OCI-LY7 (cell line): ENCODE measurements around the gene TMCO1. TPM values are rescaled to one million over a fixed set of nuclear protein-coding genes. Genes with fewer than 3 reads are reported as not detected.
A peak's percentile ranks its signal among the peaks of the same experiment; 100 is the strongest.
"Not testable (repeated sequence)": the region's sequence is repeated elsewhere in the genome, so short reads cannot be mapped to it uniquely, and the experiment has no call there.

ENCODE experiments used
- BruUV-seq: library from RNA; stranded (reverse); fragments of 400-500 nt; replicated peaks from 2 replicates; lab custom pipeline; 2021; lab: Mats Ljungman, UMichigan
- CTCF ChIA-PET: fragments of 300-600 bp; sonication (Branson Sonifier 250); formaldehyde crosslinking; loops from one replicate; lab custom pipeline; 2022; ENCODE audit warnings: antibody characterized with exemption; ENCODE audit not compliant: unreplicated experiment; lab: Charles Lee
- POLR2A ChIA-PET: fragments of 300-600 bp; sonication (Branson Sonifier 250); formaldehyde crosslinking; loops from one replicate; lab custom pipeline; 2022; ENCODE audit warnings: antibody characterized with exemption; lab: Charles Lee
- DNase-seq: peaks from one replicate; pipeline ENCODE4 v3.0.0-alpha.2; 2015; ENCODE audit warnings: low spot score
- H2AFZ ChIP-seq: fragments of 200-600 bp; sonication (generic), shearing (Covaris generic); 2 replicates; pipeline ENCODE4 v1.6.1; 2014; ENCODE audit warnings: mild to moderate bottlenecking, antibody characterized with exemption, low read length, moderate library complexity
- H3K27ac ChIP-seq: fragments of 200-600 bp; sonication (generic); 2 replicates; pipeline ENCODE4 v1.5.1; 2014; ENCODE audit warnings: mixed run types, low read depth, mild to moderate bottlenecking, moderate library complexity, low read length, inconsistent platforms; ENCODE audit not compliant: poor library complexity, severe bottlenecking
- H3K36me3 ChIP-seq: fragments of 200-600 bp; sonication (generic); 2 replicates; pipeline ENCODE4 v1.6.1; 2014; ENCODE audit warnings: mild to moderate bottlenecking, antibody characterized with exemption, low read length, moderate library complexity, mixed read lengths; ENCODE audit not compliant: insufficient read depth
- H3K4me1 ChIP-seq: fragments of 200-600 bp; sonication (generic); 2 replicates; pipeline ENCODE4 v1.5.1; 2014; ENCODE audit warnings: mild to moderate bottlenecking, low read length; ENCODE audit not compliant: insufficient read depth, poor library complexity, severe bottlenecking
- H3K4me2 ChIP-seq: fragments of 200-600 bp; sonication (generic); 2 replicates; pipeline ENCODE4 v1.6.1; 2014; ENCODE audit warnings: mild to moderate bottlenecking, low read length
- H3K4me3 ChIP-seq: fragments of 200-600 bp; sonication (generic); 2 replicates; pipeline ENCODE4 v1.5.1; 2014; ENCODE audit warnings: mild to moderate bottlenecking, low read depth, low read length; ENCODE audit not compliant: poor library complexity, severe bottlenecking
- H3K79me2 ChIP-seq: fragments of 200-600 bp; sonication (generic); 2 replicates; pipeline ENCODE4 v1.6.1; 2016; ENCODE audit warnings: low read depth, mild to moderate bottlenecking, low read length, moderate library complexity, mixed read lengths; ENCODE audit not compliant: insufficient read depth
- H3K9me2 ChIP-seq: fragments of 200-600 bp; sonication (generic); 2 replicates; pipeline ENCODE4 v1.6.1; 2016; ENCODE audit warnings: mild to moderate bottlenecking, low read length, mixed read lengths; ENCODE audit not compliant: insufficient read depth
- H3K9me3 ChIP-seq: fragments of 200-600 bp; sonication (generic); 2 replicates; pipeline ENCODE4 v1.6.1; 2014; ENCODE audit warnings: mild to moderate bottlenecking, mixed run types, low read length, mixed read lengths
- H4K20me1 ChIP-seq: fragments of 200-600 bp; sonication (generic); 2 replicates; pipeline ENCODE4 v1.6.1; 2014; ENCODE audit warnings: mild to moderate bottlenecking, antibody characterized with exemption, low read length, moderate library complexity, mixed read lengths; ENCODE audit not compliant: insufficient read depth
- EZH2phosphoT487 ChIP-seq: fragments of 200-600 bp; sonication (generic); IDR thresholded peaks from 2 replicates; pipeline ENCODE4 v1.6.1; 2018; ENCODE audit warnings: low read depth, borderline replicate concordance, mild to moderate bottlenecking, mixed run types, antibody characterized with exemption, low read length, moderate library complexity, mixed read lengths
- intact Hi-C: fragments of 100-400 bp; cut with micrococcal nuclease; formaldehyde crosslinking; loops from one replicate; pipeline ENCODE4 v1.10.0; 2022; ENCODE audit not compliant: unreplicated experiment
- total RNA-seq, 2 experiments: library from RNA; depleted of rRNA in 1 of 2; stranded (reverse); fragments of >200 nt in 1 of 2; shearing (Covaris generic) in 1 of 2; gene quantifications; 2 replicates each; pipeline ENCODE4 v1.2.3, GENCODE V29; 2014 to 2022
- TF ChIP-seq, protein P1 (sequence below): fragments of 200-600 bp; sonication (generic); conservative IDR thresholded peaks from 2 replicates; pipeline ENCODE4 v1.5.1; 2014; ENCODE audit warnings: mild to moderate bottlenecking, antibody characterized with exemption, low read length, moderate library complexity, mixed read lengths

The TMCO1 gene
- total RNA-seq, 2 experiments from 2014 or later = 22.9 to 44.5 TPM

DNA sequence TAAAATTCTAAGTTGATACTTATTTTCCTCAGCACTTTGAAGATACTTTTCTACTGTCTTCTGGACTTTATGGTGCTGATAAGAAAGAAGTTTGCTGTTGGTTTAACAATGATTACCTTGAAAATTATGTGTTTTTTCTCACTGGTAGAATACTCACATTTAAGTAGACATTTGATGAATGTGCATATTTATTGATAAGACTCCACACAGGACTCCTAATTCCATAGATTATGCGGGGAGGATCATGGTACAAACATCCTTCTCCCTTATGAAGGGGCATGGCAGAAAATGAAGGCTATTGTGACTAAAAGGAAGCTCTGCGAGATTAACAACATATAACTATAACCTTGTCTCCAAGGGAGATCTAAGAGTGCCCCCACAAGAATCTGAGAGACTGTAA, 41.8 kb downstream of the TMCO1 start:
- Histone ChIP-seq H3K36me3 (peaks cover 20% of the 10 kb centered on the region), H3K4me2 (no peak overlapping the region), H2AFZ (no peak overlapping the region), H3K9me2 (no peaks in the 10 kb centered on the region), H3K27ac (no peak overlapping the region), H4K20me1 (no peaks in the 10 kb centered on the region), H3K9me3 (no peaks in the 10 kb centered on the region), H3K4me1 (no peaks in the 10 kb centered on the region), H3K4me3 (no peak overlapping the region), H3K79me2 (no peaks in the 10 kb centered on the region)
- TF ChIP-seq EZH2phosphoT487 = no peak
- TF ChIP-seq, protein P1, sequence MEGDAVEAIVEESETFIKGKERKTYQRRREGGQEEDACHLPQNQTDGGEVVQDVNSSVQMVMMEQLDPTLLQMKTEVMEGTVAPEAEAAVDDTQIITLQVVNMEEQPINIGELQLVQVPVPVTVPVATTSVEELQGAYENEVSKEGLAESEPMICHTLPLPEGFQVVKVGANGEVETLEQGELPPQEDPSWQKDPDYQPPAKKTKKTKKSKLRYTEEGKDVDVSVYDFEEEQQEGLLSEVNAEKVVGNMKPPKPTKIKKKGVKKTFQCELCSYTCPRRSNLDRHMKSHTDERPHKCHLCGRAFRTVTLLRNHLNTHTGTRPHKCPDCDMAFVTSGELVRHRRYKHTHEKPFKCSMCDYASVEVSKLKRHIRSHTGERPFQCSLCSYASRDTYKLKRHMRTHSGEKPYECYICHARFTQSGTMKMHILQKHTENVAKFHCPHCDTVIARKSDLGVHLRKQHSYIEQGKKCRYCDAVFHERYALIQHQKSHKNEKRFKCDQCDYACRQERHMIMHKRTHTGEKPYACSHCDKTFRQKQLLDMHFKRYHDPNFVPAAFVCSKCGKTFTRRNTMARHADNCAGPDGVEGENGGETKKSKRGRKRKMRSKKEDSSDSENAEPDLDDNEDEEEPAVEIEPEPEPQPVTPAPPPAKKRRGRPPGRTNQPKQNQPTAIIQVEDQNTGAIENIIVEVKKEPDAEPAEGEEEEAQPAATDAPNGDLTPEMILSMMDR = no peak
- POLR2A ChIA-PET = no interaction called here
- no TSS peak for BruUV-seq
- CTCF ChIA-PET = no interaction called here
- intact Hi-C loops = no loop called here
- DNase-seq = no peak

DNA sequence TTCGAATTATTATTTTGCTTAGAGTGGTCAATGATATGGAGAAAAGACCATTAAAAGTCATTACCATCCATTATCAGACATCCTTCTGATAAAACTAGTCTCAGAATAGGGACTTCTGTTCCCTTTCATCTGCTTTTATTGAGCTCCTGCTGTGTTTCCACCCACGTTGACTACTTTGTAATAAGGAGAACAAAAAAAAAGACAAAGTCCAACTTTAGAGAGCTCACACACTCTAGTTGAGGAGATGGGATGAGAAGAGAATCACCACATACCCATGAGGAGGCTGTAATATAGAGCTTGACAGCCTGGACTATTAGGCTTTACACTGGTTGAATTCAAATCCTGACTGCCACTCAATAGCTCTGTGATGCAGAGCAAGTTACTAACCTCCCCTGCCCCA, 42.5 kb downstream of the TMCO1 start:
- Histone ChIP-seq H3K4me2 (no peak overlapping the region), H3K4me3 (no peak overlapping the region), H2AFZ (no peak overlapping the region), H4K20me1 (no peaks in the 10 kb centered on the region), H3K36me3 (peaks cover 20% of the 10 kb centered on the region), H3K9me2 (no peaks in the 10 kb centered on the region), H3K79me2 (no peaks in the 10 kb centered on the region), H3K4me1 (no peaks in the 10 kb centered on the region), H3K27ac (no peak overlapping the region), H3K9me3 (no peaks in the 10 kb centered on the region)
- TF ChIP-seq EZH2phosphoT487 = no peak
- TF ChIP-seq, protein P1 = no peak
- ChIA-PET POLR2A (no interaction called here), CTCF (no interaction called here)
- intact Hi-C loops = no loop called here
- no TSS peak for BruUV-seq
- DNase-seq = no peak

DNA sequence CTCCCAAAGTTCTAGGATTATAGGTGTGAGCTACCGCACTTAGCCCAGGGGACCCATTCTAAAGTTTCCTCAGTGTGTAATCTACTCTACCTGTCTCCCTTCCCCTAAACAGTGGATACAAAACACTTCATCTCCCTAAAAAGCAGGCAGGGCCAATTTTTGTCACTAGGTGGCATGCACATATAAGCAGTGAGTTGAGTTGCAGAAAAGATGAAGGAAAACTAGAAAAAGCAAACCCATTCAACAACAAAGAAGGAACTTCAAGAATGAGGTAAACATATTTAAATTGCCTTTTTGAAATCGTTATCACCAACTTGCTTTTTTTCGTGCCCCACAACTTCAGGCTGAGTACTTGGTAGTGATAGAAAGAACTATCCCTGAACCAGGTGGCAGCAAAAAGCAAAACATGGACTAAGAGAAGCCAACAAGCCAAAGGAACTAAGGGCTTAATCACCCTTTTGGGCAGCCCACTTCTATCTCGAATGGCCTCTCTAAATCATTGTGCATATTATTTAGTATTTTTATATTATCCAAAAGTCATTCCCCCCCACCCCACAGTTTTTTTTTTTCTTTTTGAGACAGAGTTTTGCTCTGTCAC, 50.7 kb downstream of the TMCO1 start:
- peak; percentile 74 for DNase-seq

DNA sequence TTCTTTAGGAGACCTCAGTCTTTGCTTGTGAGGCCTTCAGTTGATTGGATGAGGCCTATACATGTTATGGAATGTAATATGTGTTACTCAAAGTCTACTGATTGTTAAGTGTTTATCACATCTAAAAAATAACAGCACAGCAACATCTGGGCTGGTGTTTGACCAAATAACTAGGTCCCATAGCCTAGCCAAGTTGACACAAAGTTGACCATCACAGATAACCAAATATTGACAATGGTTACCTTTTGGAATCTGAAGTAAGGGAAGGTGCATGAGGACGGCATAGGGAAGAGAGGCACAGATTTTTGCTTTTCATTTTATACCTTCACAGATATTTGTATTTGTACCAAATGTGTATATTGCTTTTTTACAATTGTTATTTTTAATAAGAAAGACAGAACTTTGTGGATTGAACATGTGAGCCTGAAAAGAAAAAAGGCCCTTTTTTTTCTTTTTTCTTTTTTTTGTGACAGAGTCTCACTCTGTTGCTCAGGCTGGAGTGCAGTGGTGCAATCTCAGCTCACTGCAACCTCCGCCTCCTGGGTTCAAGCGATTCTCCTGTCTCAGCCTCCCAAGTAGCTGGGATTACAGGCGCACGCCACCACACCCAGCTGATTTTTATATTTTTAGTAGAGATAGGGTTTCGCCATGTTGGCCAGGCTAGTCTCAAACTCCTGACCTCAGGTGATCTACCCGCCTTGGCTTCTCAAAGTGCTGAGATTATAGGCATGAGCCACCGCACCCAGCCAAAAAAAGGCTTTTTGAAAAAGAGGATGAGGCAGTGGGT, 52.2 kb downstream of the TMCO1 start:
- intact Hi-C loops, H3K4me2 ChIP-seq, H3K79me2 ChIP-seq, H3K9me2 ChIP-seq, BruUV-seq, H3K27ac ChIP-seq, DNase-seq, H3K9me3 ChIP-seq, H3K4me3 ChIP-seq, POLR2A ChIA-PET, H4K20me1 ChIP-seq, H3K36me3 ChIP-seq, H3K4me1 ChIP-seq, H2AFZ ChIP-seq: not testable (repeated sequence)
- CTCF ChIA-PET = interaction anchor here (0.6 kb wide), 1 partner anchor 14 kb away, joined by 3 read pairs; no protein-coding TSS in a partner anchor

More for the DNA sequence above, 50.7 kb downstream of the TMCO1 start:
- Histone ChIP-seq H3K9me2 (no peaks in the 10 kb centered on the region), H3K27ac (no peak overlapping the region), H3K4me3 (no peak overlapping the region), H3K36me3 (no peaks in the 10 kb centered on the region), H4K20me1 (no peaks in the 10 kb centered on the region), H2AFZ (no peak overlapping the region), H3K4me1 (no peaks in the 10 kb centered on the region), H3K4me2 (no peak overlapping the region), H3K9me3 (no peaks in the 10 kb centered on the region), H3K79me2 (no peaks in the 10 kb centered on the region)
- no peak for TF ChIP-seq EZH2phosphoT487
- TF ChIP-seq, protein P1 = peak; percentile 92
- CTCF ChIA-PET = no interaction called here
- intact Hi-C loops = loop anchor here (1.0 kb wide), 2 partner anchors 117 to 196 kb away; no protein-coding TSS in a partner anchor
- POLR2A ChIA-PET = interaction anchor here (0.7 kb wide), 1 partner anchor 19 kb away, joined by 3 read pairs; no protein-coding TSS in a partner anchor
- BruUV-seq = no TSS peak
